ENCODE measurements around the gene EIF4H. TPM values are rescaled to one million over a fixed set of nuclear protein-coding genes. Genes with fewer than 3 reads are reported as not detected.

Gene EIF4H
- total RNA-seq, 4 donors from 2014 or later: 291 to 344 (median 322) TPM

GRCh38 chr7:74134117-74134620 is 40.0 kb upstream of the EIF4H start:
- Histone ChIP-seq H3K36me3 (no peaks in the 10 kb centered on the region), H3K4me1 (peaks cover 0 to 5% (median 0%) of the 10 kb centered on the region in 3 donors), H3K9me3 (no peaks in the 10 kb centered on the region), H3K27ac (no peak overlapping the region), H3K27me3 (no peaks in the 10 kb centered on the region), H3K4me3 (no peak overlapping the region)
- ATAC-seq: no peak
- TF ChIP-seq POLR2AphosphoS5 (IDR thresholded peaks at IDR 0.05): no peak
- TF ChIP-seq POLR2A (IDR thresholded peaks at IDR 0.05): no peak
- no peak for TF ChIP-seq EP300 (IDR thresholded peaks at IDR 0.05)
- TF ChIP-seq CTCF (IDR thresholded peaks at IDR 0.05): no peak
- 61 to 72% methylated on average over 5 to 7 of the region's 8 CpGs for WGBS, 2 donors (ENCODE audit: low coverage in 1 of 2)

GRCh38 chr7:74138334-74138867 is 35.8 kb upstream of the EIF4H start:
- H3K27ac ChIP-seq: no peak overlapping the region
- H3K4me1 ChIP-seq: no peaks in the 10 kb centered on the region
- H3K27me3 ChIP-seq: no peaks in the 10 kb centered on the region
- WGBS, 2 donors (ENCODE audit: low coverage in 1 of 2): 92 to 94% methylated on average over 10 to 12 of the region's 12 CpGs
- no peak overlapping the region for H3K4me3 ChIP-seq
- no peak for TF ChIP-seq EP300 (IDR thresholded peaks at IDR 0.05)
- no peak for TF ChIP-seq POLR2AphosphoS5 (IDR thresholded peaks at IDR 0.05)
- no peak for TF ChIP-seq CTCF (IDR thresholded peaks at IDR 0.05)
- no peak for TF ChIP-seq POLR2A (IDR thresholded peaks at IDR 0.05)
- no peaks in the 10 kb centered on the region for H3K9me3 ChIP-seq
- no peaks in the 10 kb centered on the region for H3K36me3 ChIP-seq
- no peak for ATAC-seq

- H3K4me1 ChIP-seq: no peaks in the 10 kb centered on the region
- no peaks in the 10 kb centered on the region for H3K9me3 ChIP-seq
- no peak for ATAC-seq
- no peak overlapping the region for H3K4me3 ChIP-seq
- H3K36me3 ChIP-seq: no peaks in the 10 kb centered on the region
- TF ChIP-seq EP300 (IDR thresholded peaks at IDR 0.05) (no peak), CTCF (IDR thresholded peaks at IDR 0.05) (no peak), POLR2AphosphoS5 (IDR thresholded peaks at IDR 0.05) (no peak), POLR2A (IDR thresholded peaks at IDR 0.05) (no peak)
- no peak overlapping the region for H3K27ac ChIP-seq
- 90 to 97% methylated on average over 6 to 11 of the region's 16 CpGs for WGBS, 2 donors (ENCODE audit: low coverage in 1 of 2)
- H3K27me3 ChIP-seq: no peaks in the 10 kb centered on the region
These were observed 35.0 kb upstream of the EIF4H start for GRCh38 chr7:74138945-74139843.

GRCh38 chr7:74141705-74142104 is 32.5 kb upstream of the EIF4H start:
- no peaks in the 10 kb centered on the region for H3K4me1 ChIP-seq
- no peak overlapping the region for H3K4me3 ChIP-seq
- H3K9me3 ChIP-seq: no peaks in the 10 kb centered on the region
- no peak overlapping the region for H3K27ac ChIP-seq
- no peaks in the 10 kb centered on the region for H3K36me3 ChIP-seq
- 60 to 73% methylated on average over 1 of the region's 1 CpG for WGBS, 2 donors (ENCODE audit: low coverage in 1 of 2)
- no peaks in the 10 kb centered on the region for H3K27me3 ChIP-seq
- no peak for TF ChIP-seq CTCF (IDR thresholded peaks at IDR 0.05)
- no peak for TF ChIP-seq POLR2AphosphoS5 (IDR thresholded peaks at IDR 0.05)
- TF ChIP-seq POLR2A (IDR thresholded peaks at IDR 0.05): no peak
- TF ChIP-seq EP300 (IDR thresholded peaks at IDR 0.05): no peak
- no peak for ATAC-seq
